Right ventricle myocardium inferior (tissue), 1 donor: Measurements from ENCODE around the gene SYT3. TPM values are rescaled to one million over a fixed set of nuclear protein-coding genes. Genes with fewer than 3 reads are reported as not detected.
"Not testable (repeated sequence)": the region's sequence is repeated elsewhere in the genome, so short reads cannot be mapped to it uniquely, and the experiment has no call there.

Experiments used
- ATAC-seq: fragments of 200-7000 bp; cut with Tn5 transposase; one replicate; pipeline ENCODE4 v1.9.1; 2020; ENCODE audit warnings: mild to moderate bottlenecking, moderate library complexity
- DNase-seq: peaks from one replicate; pipeline ENCODE4 v3.0.0; 2021; ENCODE audit errors: missing footprints
- intact Hi-C: fragments of 100-400 bp; cut with DNase I; formaldehyde crosslinking; loops from one replicate; pipeline ENCODE4 v1.11.0; 2022
- total RNA-seq: library from RNA; stranded (reverse); fragmentation: NEBNext Ultra II Directional; extraction: Animal tissue kit (Norgen Biotek cat#: 25700); gene quantifications from one replicate; pipeline ENCODE4 v1.2.1, GENCODE V29; 2021
- donor health status: DM: no; HTN: yes; CAD: no; lungs with severe emphysema.

Gene SYT3
- total RNA-seq, 1 donor from 2014 or later, result 0.27 TPM

- DNase-seq, intact Hi-C loops, ATAC-seq: not testable (repeated sequence)
These were observed 26.9 kb downstream of the SYT3 start for GRCh38 chr19:50612504-50613404.

GRCh38 chr19:50607874-50608785 lies 31.6 kb downstream of the SYT3 start:
- DNase-seq (peak; percentile 84), ATAC-seq (peak; percentile 39)
- intact Hi-C loops, result no loop called here

- intact Hi-C loops, result no loop called here
- DNase-seq (no peak), ATAC-seq (no peak)
These were observed 32.3 kb downstream of the SYT3 start for GRCh38 chr19:50607388-50607787.

- ATAC-seq, DNase-seq, intact Hi-C loops: not testable (repeated sequence)
These were observed 33.4 kb downstream of the SYT3 start for GRCh38 chr19:50606059-50606836.

GRCh38 chr19:50604264-50605073 lies 35.2 kb downstream of the SYT3 start:
- intact Hi-C loops, ATAC-seq, DNase-seq: not testable (repeated sequence)

GRCh38 chr19:50602935-50603334 lies 36.7 kb downstream of the SYT3 start:
- intact Hi-C loops, result no loop called here
- ATAC-seq (no peak), DNase-seq (no peak)

GRCh38 chr19:50602496-50602895 lies 37.2 kb downstream of the SYT3 start:
- intact Hi-C loops, result no loop called here
- ATAC-seq, result no peak

GRCh38 chr19:50602089-50602422 lies 37.6 kb downstream of the SYT3 start:
- no peak for DNase-seq
- intact Hi-C loops, result no loop called here
- ATAC-seq, result no peak

More at GRCh38 chr19:50602496-50602895, 37.2 kb downstream of the SYT3 start:
- no peak for DNase-seq

- DNase-seq, result no peak
- no peak for ATAC-seq
- intact Hi-C loops, result no loop called here
These were observed 38.1 kb downstream of the SYT3 start for GRCh38 chr19:50601407-50602088.

GRCh38 chr19:50599427-50599826 lies 40.3 kb downstream of the SYT3 start:
- intact Hi-C loops, result no loop called here
- ATAC-seq, result no peak
- no peak for DNase-seq

GRCh38 chr19:50590191-50590590 lies 49.5 kb downstream of the SYT3 start:
- intact Hi-C loops, result no loop called here
- no peak for DNase-seq
- no peak for ATAC-seq

- intact Hi-C loops, ATAC-seq, DNase-seq: not testable (repeated sequence)
These were observed 57.7 kb downstream of the SYT3 start for GRCh38 chr19:50581795-50582660.

- intact Hi-C loops, result no loop called here
- no peak for DNase-seq
- no peak for ATAC-seq
These were observed 58.6 kb downstream of the SYT3 start for GRCh38 chr19:50580970-50581634.

GRCh38 chr19:50580240-50580639 lies 59.4 kb downstream of the SYT3 start:
- no peak for ATAC-seq
- no peak for DNase-seq
- intact Hi-C loops, result no loop called here

GRCh38 chr19:50576769-50577168 lies 62.9 kb downstream of the SYT3 start:
- DNase-seq, intact Hi-C loops, ATAC-seq: not testable (repeated sequence)
